Fibroblast of pulmonary artery (primary cell): ENCODE data around the gene GALNTL6.

Experiments
- DNase-seq: peaks from one replicate; pipeline ENCODE4 v3.0.0-alpha.2; 2010; ENCODE audit warnings: low read depth
- H3K4me3 ChIP-seq: replicated peaks from 2 replicates; pipeline ENCODE4 v1.5.1; 2011; ENCODE audit warnings: low read depth, mild to moderate bottlenecking, control low read depth, low read length, moderate library complexity
- CTCF ChIP-seq: IDR thresholded peaks from 2 replicates; pipeline ENCODE4 v1.5.1; 2011; ENCODE audit warnings: mild to moderate bottlenecking, control low read depth, low read length, inconsistent platforms; ENCODE audit errors: missing control alignments

The GALNTL6 gene

DNA sequence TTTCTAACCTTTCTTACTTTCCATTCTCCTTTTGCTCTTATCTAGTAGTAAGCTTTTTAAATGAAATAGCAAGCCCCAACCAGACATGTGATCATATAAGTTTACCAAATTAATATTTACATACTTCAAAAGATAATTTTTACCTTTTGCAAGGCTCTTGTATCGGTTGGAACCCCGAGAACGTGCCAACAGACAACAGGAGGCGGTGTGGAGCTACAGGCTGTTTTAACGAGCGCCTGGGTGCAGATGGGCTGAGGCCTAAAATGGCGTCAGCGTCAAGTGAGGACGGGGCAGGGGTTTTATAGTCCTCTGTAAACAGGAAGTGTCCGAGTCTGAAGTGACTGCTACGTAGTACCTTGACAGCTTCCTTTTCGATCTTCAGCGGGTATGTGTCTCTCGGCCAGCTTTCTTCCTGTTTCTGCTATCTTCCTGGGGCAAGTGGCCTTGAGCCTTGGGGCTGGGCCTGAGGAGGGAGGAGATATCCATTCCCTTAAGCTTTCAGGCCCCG is 342.7 kb downstream of the GALNTL6 start:
- no peak overlapping the region for H3K4me3 ChIP-seq
- DNase-seq: no peak
- TF ChIP-seq CTCF: no peak

GRCh38 chr4:172157946-172158345 is 344.7 kb downstream of the GALNTL6 start:
- DNase-seq: no peak
- TF ChIP-seq CTCF: no peak
- H3K4me3 ChIP-seq: no peak overlapping the region

GRCh38 chr4:172163215-172163614 is 350.0 kb downstream of the GALNTL6 start:
- DNase-seq: no peak
- TF ChIP-seq CTCF: no peak
- no peak overlapping the region for H3K4me3 ChIP-seq

DNA sequence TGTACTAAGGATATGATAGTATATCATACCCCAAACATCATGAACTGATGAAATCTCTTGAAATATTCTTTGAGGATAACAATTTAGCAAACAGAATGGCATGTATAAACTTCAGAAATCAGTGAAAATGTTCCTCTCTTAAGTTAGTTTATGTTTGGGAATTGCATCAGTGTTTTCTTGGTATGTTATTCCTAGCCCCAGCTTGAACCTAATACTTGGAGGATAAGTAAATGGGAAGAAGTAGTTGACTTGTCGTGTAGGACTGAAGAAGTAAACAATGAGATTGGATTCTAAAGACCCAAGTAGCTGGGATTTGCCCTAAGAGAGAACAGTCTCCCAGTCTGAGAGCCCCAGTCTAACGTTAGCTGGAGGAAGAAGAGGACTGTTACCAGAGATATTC is 355.7 kb downstream of the GALNTL6 start:
- DNase-seq: no peak
- H3K4me3 ChIP-seq: no peak overlapping the region
- TF ChIP-seq CTCF: no peak

DNA sequence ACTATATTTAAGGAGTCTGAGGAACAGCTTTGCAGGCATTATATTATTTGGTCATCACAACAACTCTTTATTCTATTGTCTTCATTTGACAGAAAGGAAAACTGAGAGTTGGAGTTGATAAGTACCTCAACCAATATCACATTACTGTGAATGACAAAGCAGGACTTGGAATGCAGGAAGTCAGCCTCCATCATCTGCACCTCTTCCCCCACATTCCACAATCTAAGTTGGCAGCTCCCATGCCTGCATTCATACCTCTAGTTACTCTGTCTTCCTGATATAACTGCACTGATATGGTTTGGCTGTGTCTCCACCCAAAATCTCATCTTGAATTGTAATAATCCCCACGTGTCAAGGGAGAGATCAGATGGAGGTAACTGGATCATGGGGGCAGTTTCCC is 356.7 kb downstream of the GALNTL6 start:
- no peak overlapping the region for H3K4me3 ChIP-seq
- no peak for TF ChIP-seq CTCF

DNA sequence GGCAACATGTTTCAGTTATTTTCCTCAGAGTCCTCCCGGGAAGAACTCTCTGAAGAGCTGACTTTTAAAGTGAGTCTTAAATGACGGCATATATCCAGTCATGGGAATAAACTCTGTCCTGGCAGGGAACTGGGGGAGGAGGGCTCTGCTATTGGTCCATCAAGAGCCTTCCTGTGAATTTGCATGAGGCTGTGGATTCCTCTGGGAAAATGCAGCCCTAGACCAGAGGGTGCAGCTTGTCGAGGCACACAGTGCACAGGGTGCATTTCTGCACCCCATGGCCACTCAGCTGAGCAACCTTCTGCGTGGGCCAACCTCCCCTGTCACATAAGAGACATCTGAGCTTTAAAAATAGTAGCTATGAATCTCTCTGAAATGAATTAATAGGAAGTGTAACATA is 360.0 kb downstream of the GALNTL6 start:
- no peak overlapping the region for H3K4me3 ChIP-seq
- no peak for DNase-seq
- TF ChIP-seq CTCF: no peak

More for the DNA sequence above, 356.7 kb downstream of the GALNTL6 start:
- DNase-seq: no peak

- no peak overlapping the region for H3K4me3 ChIP-seq
- TF ChIP-seq CTCF: no peak
- no peak for DNase-seq
Observed at GRCh38 chr4:172177382-172177781, 364.2 kb downstream of the GALNTL6 start.
